ENCODE results near the gene CATSPERE.

- TF ChIP-seq CTCF (IDR thresholded peaks at IDR 0.05; ENCODE audit: control extremely low read depth in 1 of 3, insufficient read depth in 1 of 3, low read depth in 1 of 3, low read length in 3 of 3) (no peak), POLR2A (IDR thresholded peaks at IDR 0.05; ENCODE audit: control extremely low read depth in 1 of 2, low read depth in 2 of 2, low read length in 2 of 2) (no peak), MAFK (IDR thresholded peaks at IDR 0.05; ENCODE audit: low read depth, low read length) (no peak), GABPA (IDR thresholded peaks at IDR 0.05; ENCODE audit: borderline replicate concordance, insufficient read depth, low read length) (no peak), BRCA1 (IDR thresholded peaks at IDR 0.05; ENCODE audit: low read depth, low read length) (no peak), TAF1 (IDR thresholded peaks at IDR 0.05; ENCODE audit: low read depth, low read length) (no peak), EP300 (IDR thresholded peaks at IDR 0.05; ENCODE audit: borderline replicate concordance in 1 of 2, low read depth in 2 of 2, low read length in 2 of 2) (no peak)
Measured at GRCh38 chr1:244445320-244446181, 15.5 kb upstream of the CATSPERE start.
